Stromal cell of bone marrow (primary cell): ENCODE data around the gene FGF1.
A peak's percentile ranks its signal among the peaks of the same experiment; 100 is the strongest.
"Not testable (repeated sequence)": the region's sequence is repeated elsewhere in the genome, so short reads cannot be mapped to it uniquely, and the experiment has no call there.

Experiments
- DNase-seq: peaks from one replicate; pipeline ENCODE4 v3.0.0-alpha.2; 2012; ENCODE audit warnings: low read depth

FGF1 gene

GRCh38 chr5:142668336-142668735 is 17.6 kb downstream of the FGF1 start:
- DNase-seq = no peak

GRCh38 chr5:142667831-142668230 is 18.1 kb downstream of the FGF1 start:
- no peak for DNase-seq

- no peak for DNase-seq
These were observed 21.3 kb downstream of the FGF1 start for GRCh38 chr5:142664636-142665035.

- DNase-seq = no peak
These were observed 21.8 kb downstream of the FGF1 start for GRCh38 chr5:142664067-142664466.

GRCh38 chr5:142663246-142663645 is 22.6 kb downstream of the FGF1 start:
- peak; percentile 47 for DNase-seq

GRCh38 chr5:142661957-142662356 is 23.9 kb downstream of the FGF1 start:
- no peak for DNase-seq

GRCh38 chr5:142661143-142661542 is 24.7 kb downstream of the FGF1 start:
- DNase-seq = no peak

- no peak for DNase-seq
These were observed 25.2 kb downstream of the FGF1 start for GRCh38 chr5:142660731-142661130.

GRCh38 chr5:142660196-142660595 is 25.7 kb downstream of the FGF1 start:
- DNase-seq = no peak

GRCh38 chr5:142659405-142659804 is 26.5 kb downstream of the FGF1 start:
- DNase-seq = no peak

GRCh38 chr5:142658278-142658677 is 27.6 kb downstream of the FGF1 start:
- no peak for DNase-seq

- no peak for DNase-seq
These were observed 28.4 kb downstream of the FGF1 start for GRCh38 chr5:142657446-142657845.

GRCh38 chr5:142655339-142656267 is 30.3 kb downstream of the FGF1 start:
- DNase-seq = peak; percentile 72

- no peak for DNase-seq
These were observed 31.3 kb downstream of the FGF1 start for GRCh38 chr5:142654578-142655058.

- DNase-seq = no peak
These were observed 32.6 kb downstream of the FGF1 start for GRCh38 chr5:142653321-142653720.

GRCh38 chr5:142652563-142652962 is 33.3 kb downstream of the FGF1 start:
- DNase-seq = no peak

- no peak for DNase-seq
These were observed 35.0 kb downstream of the FGF1 start for GRCh38 chr5:142650881-142651280.

GRCh38 chr5:142650060-142650459 is 35.8 kb downstream of the FGF1 start:
- no peak for DNase-seq

GRCh38 chr5:142648108-142648507 is 37.8 kb downstream of the FGF1 start:
- DNase-seq = not testable (repeated sequence)

GRCh38 chr5:142645456-142645855 is 40.4 kb downstream of the FGF1 start:
- no peak for DNase-seq

GRCh38 chr5:142644640-142645361 is 41.1 kb downstream of the FGF1 start:
- peak; percentile 99 for DNase-seq

- no peak for DNase-seq
These were observed 41.8 kb downstream of the FGF1 start for GRCh38 chr5:142644127-142644526.

- no peak for DNase-seq
These were observed 42.3 kb downstream of the FGF1 start for GRCh38 chr5:142643634-142644033.
